GM19397 (cell line): Measurements from ENCODE around the gene C2orf15.
A peak's percentile ranks its signal among the peaks of the same experiment; 100 is the strongest.
"Not testable (repeated sequence)": the region's sequence is repeated elsewhere in the genome, so short reads cannot be mapped to it uniquely, and the experiment has no call there.

Experiments
- ATAC-seq: cut with Tn5 transposase; IDR thresholded peaks from one replicate; pipeline ENCODE4 v1.9.1; 2021; ENCODE audit warnings: mild to moderate bottlenecking, moderate library complexity; ENCODE audit not compliant: unreplicated experiment

C2orf15 gene, protein sequence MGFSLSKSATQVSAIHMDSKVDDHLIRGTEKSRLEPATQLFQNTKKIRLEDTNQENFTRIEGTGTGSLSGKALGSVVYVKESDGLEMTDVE

DNA sequence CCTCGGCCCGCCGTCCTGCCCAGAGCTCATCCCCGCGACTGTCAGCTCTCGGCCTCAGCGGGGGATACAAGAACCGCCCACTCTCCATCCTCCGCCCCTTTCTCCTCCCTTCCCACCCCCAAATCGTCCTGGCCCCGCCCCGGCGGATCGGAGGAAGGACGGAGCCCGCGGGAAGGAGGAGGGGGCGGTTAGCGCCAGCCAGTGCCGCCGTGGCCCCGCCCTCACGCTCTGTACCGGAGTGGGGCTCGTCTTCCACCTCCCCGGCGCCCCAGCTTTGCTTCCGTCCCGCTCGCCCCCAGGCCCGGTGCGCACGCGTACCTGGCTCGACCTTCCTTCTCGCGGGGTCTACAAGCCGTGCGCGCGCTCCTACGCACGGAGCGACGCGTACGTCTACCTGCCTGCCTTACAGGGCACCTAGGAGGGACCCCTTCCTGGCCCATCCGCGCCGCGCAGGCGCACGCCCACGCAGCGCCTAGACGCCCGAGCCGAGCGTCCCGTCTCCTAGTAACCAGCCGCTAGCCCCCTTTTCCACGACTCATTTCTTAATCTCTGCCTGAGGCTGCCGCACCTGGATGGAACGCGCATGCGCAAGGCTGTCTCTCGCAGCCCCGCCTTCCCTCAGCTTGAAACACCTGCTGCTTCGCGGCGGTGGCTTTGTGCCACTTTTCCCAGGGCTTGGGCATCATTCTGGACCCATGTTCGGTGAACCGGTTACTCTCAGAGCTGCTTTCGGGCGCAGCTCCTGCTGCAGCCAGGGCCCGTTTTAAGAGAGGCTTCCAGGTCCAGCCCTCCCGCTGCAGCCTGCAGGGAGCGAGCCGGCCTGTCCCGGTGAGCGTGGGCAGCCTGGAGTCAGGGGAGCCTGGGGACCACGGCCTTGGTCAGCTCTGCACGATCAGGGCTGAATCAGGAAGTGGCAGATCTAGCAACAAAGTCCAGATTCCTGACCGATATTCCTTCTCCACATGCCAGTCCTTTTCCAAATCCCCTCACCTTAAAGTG lies at the start of gene C2orf15:
Gene C2orf15, plus strand, starts transcription at position 598 of the 999 bp plus-strand sequence. CDS start 8,852 bp downstream, outside the sequence.
- peak; percentile 91 for ATAC-seq

DNA sequence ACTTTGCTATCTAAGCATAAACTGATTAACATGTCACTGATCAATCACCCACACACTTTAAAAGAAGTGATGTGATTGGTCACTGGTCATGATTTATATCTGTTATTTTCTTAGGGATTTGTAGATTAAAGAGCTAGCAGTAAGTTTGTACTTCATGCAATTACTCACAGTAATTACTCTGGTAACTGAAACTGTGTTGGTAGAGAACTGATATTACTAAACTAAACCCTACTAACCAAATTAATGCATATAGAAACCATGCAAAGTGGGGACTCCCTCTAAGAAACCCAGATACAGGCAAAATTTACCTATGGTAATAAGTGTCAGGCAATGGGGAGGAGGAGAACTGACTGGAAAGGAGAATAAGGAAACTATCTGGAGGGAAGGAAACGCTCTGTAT lies 44.8 kb upstream of the C2orf15 start:
- no peak for ATAC-seq

DNA sequence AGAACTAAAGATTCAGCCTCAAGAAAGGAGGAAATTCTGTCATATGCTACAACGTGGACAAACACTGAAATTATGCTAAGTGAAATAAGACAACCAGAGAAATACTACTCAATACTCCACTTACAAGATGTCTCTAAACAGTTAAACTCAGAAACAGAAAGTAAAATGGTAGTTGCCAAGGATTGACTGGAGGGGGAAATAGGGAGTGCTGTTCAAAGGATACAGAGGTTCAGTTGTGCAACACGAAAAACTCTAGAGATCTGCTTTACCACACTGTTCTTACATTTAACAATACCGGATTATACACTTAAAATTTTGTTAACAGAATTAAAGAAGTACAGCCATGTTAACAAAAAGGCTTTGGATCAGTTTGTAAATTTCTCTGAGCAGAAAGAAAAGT lies 39.8 kb upstream of the C2orf15 start:
- ATAC-seq = no peak

DNA sequence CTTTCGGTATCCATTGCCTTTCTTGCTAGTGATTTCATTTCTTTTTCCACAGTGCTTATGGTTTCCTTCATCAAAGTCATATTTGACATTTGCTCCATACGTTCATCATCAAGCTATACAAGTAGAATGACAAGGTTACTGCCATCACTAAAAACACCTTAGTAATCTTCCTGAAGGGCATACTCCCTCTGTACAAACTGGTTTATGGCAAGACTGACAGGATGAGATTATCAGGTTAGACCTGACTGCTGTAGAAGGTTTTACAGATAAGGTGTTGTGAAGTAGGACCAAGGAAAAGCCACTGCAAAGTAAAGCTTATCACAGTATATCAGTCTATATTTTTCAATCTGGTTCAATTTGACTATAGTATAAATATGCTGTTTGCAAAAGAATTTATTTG lies 37.5 kb upstream of the C2orf15 start:
- ATAC-seq = no peak

DNA sequence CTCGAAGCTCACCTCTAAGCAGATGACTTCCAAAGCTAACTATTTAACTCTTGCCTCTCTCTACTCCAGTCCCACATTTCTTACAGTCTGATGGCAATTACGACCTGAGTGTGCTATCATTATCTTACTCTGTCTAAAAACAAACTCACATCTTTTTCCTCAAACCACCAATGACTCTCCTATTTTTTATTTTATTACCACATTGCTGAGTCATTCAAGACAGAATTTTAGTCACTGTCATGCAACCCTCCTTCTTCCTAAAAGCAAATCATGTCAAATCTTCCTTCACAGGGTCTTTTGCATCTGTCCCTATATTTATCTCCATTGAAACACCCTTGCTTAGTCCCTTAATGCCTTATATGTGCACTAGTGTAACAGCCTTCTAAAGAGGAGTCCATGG lies 34.6 kb upstream of the C2orf15 start:
- ATAC-seq = no peak

DNA sequence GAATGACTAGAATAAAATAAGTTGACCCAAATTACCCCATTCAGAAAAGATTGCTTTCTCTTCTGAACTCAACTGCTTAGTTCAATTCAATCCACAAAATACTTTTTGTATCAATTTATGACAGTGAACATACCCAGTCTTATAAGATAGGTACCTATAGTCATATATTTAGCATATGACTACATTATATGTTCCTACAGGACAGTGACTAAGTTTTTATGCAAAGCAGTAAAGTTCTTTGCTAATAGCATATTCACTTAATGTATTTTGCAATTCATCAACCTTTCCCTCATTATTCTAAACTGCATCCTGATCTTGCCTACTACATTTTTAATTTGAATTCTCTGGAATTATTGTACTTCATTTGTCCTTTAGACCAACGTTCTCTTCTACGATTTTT lies 30.3 kb upstream of the C2orf15 start:
- no peak for ATAC-seq

DNA sequence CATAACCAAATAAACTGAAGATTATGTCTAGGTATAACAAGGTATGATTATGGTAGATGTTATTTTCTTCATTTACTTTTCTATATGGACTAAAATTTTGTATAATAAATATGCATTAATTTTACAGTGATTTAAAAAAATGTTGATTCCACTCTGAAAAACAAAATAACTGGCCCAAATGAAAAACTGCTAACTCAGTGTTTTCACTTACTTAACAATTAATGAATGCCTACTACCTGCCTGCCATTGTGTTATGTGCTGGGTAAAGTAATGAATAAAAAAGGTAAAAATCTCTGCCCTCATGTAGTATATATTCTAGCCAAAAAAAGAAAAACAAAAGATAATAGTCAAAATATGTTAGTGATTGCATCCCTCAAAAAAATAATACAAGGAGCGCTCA lies 29.6 kb upstream of the C2orf15 start:
- no peak for ATAC-seq

DNA sequence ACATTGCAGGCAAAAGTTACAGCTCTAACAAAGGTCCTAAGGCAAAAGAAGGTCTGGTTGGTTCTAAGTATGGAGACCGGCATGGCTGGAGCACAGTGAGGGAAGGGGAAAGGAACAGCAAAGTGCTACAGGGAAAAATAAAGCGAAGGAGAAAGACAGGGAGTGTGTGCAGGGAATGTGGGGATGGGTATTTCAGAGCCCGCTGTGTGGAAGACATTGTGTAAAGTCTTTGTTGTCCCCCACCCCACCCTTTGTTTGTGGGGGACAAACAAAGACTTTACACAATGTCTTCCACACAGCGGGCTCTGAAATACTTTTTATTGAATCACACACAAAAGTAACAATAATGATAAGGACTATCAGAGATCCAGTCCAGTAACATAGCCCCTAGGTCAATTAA lies 28.9 kb upstream of the C2orf15 start:
- no peak for ATAC-seq

DNA sequence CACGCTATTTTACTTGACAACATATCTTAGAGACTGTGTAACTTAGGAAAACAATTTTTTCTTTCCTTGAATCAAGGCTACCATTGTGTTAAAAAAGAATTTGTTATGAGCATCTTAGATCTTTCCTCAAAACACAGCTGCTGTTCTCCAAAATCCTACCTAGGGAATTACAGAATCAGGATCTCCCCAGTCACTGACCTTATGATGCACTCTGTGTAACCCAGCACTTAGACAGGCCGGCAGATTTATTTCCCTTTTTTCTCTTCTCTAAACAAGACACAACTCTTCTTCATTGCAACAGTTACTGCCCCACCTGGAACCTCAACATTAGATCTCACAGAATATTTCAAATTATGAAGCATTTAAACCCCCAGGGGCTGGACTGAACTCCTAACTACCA lies 13.5 kb upstream of the C2orf15 start:
- ATAC-seq = no peak

DNA sequence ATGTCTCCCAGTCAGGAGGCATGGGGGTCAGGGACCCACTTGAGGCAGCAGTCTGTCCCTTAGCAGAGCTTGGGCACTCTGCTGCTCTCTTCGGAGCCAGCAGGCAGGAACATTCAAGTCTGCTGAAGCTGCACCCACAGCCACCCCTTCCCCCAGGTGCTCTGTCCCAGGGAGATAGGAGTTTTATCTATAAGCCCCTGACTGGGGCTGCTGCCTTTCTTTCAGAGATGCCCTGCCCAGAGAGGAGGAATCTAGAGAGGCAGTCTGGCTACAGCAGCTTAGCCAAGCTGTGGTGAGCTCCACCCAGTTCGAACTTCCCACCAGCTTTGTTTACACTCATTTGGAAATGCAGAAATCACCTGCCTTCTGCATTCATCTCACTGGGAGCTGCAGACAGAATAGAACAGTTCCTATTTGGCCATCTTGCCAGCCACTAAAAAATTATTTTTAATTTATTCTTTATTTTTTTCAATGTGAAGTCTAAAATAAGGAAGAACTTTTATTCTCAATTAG lies 6.4 kb upstream of the C2orf15 start:
- ATAC-seq = not testable (repeated sequence)

DNA sequence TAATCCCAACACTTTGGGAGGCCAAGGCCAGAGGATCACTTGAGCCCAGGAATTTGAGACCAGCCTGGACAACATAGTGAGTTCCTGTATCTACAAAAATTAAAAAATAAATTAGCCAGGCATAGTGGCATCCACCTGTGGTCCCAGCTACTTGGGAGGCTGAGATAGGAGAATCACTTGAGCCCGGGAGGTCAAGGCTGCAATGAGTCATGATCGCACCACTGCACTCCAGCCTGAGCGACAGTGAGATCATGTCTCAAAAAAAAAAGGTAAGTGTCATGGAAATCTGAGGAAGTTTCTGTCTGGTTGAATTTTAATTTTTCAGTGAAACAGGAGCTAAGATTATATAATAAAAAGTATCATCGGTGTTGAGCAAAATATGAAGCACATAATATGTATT lies 2.5 kb upstream of the C2orf15 start:
- no peak for ATAC-seq

DNA sequence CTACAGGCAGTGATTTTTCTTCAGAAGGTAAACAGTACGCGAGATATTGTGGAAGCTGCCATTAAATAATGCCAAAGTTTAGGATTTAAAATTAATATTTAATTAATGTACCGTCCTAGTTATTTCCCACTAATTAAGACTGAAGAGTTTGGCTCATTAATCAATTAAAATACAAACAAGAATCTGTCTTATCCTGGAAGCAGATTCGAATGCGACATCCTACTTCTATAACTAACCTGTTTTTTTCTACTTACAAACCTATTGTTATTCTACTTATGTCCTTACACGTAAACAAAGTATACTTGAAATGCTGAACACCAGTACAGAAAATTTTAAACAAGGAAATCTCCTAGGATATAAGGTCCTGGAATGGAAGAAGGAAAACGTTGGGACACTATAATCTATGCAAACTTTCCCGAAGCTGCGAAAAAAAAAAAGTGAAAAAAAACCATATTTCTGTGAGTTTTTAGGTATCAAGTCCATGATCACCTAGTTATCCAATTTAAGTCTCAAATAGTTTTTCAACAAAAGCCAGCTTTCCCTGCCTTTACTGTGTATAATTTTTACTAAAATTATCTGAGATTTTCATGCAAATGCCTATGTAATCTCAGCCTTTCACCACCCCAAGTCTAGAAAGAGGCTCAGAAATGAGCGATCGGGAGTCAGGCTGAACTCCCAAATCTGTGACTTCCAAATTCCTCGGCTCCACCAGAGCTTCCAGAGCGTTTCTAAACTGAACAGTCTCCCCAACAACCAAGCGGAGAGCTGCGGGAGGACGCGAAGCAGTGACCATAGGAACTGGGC lies 1.2 kb upstream of the C2orf15 start:
- ATAC-seq = no peak

DNA sequence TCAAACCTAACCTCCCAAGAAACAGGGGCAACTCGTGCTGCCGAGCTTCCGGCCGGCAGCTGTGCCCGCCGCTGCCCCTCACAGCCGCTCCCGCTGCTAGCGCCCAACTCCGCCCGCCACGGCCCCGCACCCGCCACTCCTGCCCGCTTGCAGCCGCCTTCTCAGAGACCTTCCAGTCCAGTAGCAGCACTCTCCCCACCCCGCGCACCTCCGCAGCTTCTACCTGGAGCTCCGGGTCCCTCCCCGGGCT lies 722 bp upstream of the C2orf15 start:
- peak; percentile 36 for ATAC-seq

DNA sequence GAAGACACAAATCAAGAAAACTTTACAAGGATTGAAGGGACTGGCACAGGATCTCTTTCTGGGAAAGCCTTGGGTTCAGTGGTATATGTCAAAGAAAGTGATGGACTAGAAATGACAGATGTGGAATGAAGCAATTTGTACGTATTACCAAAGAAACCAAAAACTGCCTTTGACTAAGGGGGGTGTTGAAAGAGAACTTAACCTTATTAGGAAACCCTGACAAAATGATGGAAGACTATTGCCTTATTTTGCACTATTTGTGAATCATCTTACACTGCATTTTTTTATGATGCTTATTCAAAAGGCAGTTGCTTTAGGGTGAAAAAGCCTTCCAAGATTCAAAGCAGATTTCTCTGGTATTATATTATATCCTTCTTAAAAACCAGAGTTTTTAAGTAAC lies 9.2 kb downstream of the C2orf15 start:
- no peak for ATAC-seq

DNA sequence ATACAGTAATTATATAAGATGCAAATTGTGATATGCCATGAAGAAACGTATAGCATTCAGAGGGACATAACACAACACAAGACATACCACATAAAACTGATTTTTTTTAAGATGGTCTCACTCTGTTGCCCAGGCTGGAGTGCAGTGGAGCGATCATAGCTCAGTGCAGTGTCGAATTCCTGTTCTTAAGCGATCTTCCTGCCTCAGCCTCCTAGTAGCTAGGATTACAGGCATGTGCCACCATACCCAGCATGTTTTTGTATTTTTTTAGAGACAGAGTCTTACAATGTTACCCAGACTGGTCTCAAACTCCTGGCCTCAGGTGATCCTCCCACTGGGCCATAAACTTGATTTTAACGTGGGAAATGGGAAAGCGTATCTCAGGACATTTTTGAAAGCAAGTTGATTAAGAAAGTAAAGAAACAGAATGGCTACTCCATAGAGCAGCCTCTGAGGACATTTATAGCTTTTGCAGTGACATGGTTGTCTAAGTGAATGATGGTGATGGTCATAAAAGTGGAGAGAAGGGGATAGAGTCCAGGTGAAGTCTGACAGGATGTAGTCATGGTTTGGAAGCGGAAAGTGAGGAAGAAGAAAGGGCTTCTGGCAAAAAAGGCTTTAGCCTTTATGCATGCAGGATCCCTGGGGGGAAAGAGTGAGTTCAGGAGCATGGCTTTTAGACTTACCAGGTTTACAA lies 10.8 kb downstream of the C2orf15 start:
- no peak for ATAC-seq

DNA sequence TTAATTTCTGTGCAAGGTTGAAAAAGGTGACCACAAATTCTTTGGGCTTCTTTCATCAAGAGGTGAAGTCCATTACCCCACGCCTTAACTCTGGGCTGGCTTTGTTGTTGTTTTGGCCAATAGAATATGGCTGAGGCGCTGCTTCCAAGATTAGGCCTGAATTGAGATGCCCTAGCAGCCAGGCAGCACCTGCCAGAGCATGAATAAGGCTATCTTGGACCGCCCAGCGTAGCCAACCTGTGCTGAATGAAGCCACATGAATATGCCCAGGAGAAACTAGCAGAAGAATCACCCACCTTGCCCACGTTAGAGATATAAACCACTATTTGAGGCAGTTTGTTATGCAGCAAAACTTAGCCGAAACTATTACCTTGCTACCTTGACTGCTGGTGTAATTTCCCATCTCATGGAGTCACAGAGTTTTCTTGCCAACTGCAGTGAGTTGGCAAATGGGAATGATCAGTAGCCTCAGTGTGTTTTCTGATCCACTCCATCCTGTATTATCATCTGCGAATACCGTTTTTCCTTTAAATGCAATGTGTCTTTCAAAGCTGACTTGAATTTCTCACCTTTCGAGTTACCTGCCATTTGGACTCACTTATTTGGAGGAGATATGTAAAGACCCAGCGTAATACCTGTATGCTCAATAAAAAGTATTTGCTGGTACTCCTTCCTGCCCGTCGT lies 12.6 kb downstream of the C2orf15 start:
- ATAC-seq = no peak

DNA sequence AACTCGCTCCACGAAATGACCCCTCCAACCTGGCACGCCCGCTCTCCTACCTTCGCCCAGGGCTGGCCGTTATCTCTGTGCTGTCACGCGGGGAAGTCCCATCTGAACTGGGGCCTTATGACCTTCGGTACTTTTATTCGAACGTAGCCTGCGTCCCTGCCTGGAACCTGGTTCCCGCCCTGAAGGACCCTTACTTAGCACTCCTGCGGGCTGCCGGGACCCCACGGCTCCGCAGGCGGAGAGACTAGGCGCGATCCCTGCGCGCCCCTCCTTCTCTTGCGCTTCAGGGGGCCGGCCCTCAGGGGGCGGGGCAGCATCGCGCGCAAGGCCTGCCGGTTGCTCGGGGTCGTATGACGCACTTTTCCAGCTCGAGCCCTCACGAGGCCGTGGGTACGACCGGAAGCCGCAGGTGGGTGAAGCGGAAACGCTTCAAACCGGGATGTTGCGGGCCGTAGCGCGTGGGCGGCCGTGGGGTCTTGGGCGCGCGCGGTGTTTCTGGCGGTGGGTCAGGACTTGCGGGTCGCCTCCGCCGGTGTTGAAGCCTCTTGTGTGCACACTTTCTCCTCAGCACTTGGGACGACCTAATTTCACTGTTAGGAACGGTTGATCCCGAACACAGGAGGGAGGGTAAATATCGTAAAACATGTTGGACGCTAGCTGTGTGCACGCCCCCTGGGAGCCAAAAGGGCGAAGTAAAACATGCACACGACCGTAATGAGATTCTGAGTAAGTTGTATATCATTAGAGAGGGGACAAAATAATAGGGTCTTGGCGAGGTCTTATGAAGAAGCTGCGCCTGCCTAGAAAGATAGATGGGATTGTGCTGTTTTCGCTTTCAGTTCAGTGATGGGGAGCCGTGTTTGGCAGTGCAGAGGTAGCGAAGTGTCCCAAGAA lies 13.4 kb downstream of the C2orf15 start, which contains the start of the genes LIPT1 and TSGA10:
Gene LIPT1, plus strand, starts transcription at position 325 of the 894 bp plus-strand sequence. CDS start 6,991 bp downstream, outside the sequence.
Gene TSGA10, minus strand, starts transcription at position 300 of the 894 bp plus-strand sequence. CDS start 45,503 bp downstream, outside the sequence.
- ATAC-seq = peak; percentile 98

DNA sequence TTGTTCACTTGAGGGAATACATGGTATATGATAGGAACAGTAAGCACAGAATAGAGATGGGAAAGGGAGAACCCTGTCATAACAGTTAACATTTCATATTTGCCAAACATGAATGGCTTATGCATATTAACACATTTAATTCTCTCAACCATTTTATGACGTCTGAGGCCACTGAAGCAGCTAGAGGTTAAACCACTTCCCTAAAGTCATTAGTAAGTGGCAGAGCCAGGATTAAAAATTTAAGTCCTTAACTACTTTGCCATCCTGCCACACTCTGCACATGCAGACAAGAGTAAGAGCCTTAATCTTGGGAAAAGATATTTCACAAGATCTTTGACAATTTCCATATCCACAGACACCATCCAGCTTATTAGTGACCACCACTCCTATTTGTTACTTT lies 15.4 kb downstream of the C2orf15 start:
- ATAC-seq = no peak

DNA sequence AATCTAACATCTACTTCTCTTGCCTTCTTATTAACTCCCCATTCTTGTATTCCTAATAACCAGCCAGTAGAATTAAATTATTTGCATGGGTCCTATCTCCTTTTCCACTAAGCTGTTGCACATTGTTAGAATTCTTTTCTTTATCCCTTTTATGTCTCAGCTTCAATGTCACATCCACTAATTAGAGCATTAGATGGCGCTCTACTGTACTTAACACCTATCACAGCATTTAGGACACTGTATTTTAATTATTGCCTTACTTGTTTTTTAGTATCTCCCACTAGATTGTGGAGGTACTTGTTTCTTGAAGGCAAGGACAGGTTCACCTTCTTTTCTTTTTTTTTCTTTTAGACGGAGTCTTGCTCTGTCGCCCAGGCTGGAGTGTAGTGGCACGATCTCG lies 17.1 kb downstream of the C2orf15 start:
- no peak for ATAC-seq
